HEK293 (cell line): ENCODE measurements around the gene DACT2.

Source experiments
- CTCF ChIA-PET: fragments of 350-600 bp; formaldehyde crosslinking; extraction: SDS; loops from one replicate; lab custom pipeline; 2021; ENCODE audit warnings: antibody characterized with exemption; lab: Yijun Ruan, JAX
- POLR2A ChIA-PET: fragments of 300-600 bp; formaldehyde crosslinking; extraction: SDS; loops from one replicate; lab custom pipeline; 2020; ENCODE audit warnings: antibody characterized with exemption, inconsistent platforms; lab: Yijun Ruan, JAX
- H3K27ac ChIP-seq: fragments of 200-500 bp; sonication (Bioruptor generic); 2 replicates; pipeline ENCODE4 v1.5.1; 2014; ENCODE audit warnings: low read depth, low read length, control low read depth, inconsistent platforms; ENCODE audit errors: extremely low read depth
- H3K36me3 ChIP-seq, 2 experiments: fragments of 200-500 bp in 1 of 2; sonication (Bioruptor generic) in 1 of 2; 1 replicate in 1 of 2; 2 replicates in 1 of 2; pipeline ENCODE4 v1.5.1; 2014 to 2017; ENCODE audit warnings: inconsistent platforms in 2 of 2, low read length in 2 of 2; ENCODE audit not compliant: control insufficient read depth in 2 of 2, insufficient read depth in 1 of 2
- H3K4me1 ChIP-seq: fragments of 200-500 bp; sonication (Bioruptor generic); 2 replicates; pipeline ENCODE4 v1.5.1; 2014; ENCODE audit warnings: mild to moderate bottlenecking, low read length, inconsistent platforms; ENCODE audit not compliant: control insufficient read depth, insufficient read depth
- H3K4me3 ChIP-seq: 2 replicates; pipeline ENCODE4 v1.5.1; 2011; ENCODE audit warnings: low read depth, mild to moderate bottlenecking, control low read depth, low read length, moderate library complexity
- H3K9me3 ChIP-seq: fragments of 200-500 bp; sonication (Bioruptor generic); 2 replicates; pipeline ENCODE4 v1.5.1; 2014; ENCODE audit warnings: low read depth, low read length, inconsistent platforms; ENCODE audit not compliant: control insufficient read depth, insufficient read depth
- GLI2 ChIP-seq: fragments of 450-650 bp; formaldehyde crosslinking; IDR thresholded peaks from 2 replicates; pipeline ENCODE4; 2017; ENCODE audit warnings: missing biosample characterization, missing genetic modification characterization, low read depth, borderline replicate concordance
- GLI4 ChIP-seq: fragments of 450-650 bp; formaldehyde crosslinking; IDR thresholded peaks from 2 replicates; pipeline ENCODE4 v1.5.1; 2016; ENCODE audit warnings: missing biosample characterization, missing genetic modification characterization
- REPIN1 ChIP-seq: fragments of 450-650 bp; formaldehyde crosslinking; IDR thresholded peaks from 2 replicates; pipeline ENCODE4 v1.5.1; 2017; ENCODE audit warnings: missing biosample characterization, missing genetic modification characterization, low read depth
- ZBTB49 ChIP-seq: fragments of 450-650 bp; formaldehyde crosslinking; IDR thresholded peaks from 2 replicates; pipeline ENCODE4 v1.5.1; 2016; ENCODE audit warnings: missing biosample characterization, missing genetic modification characterization, low read depth
- ZBTB6 ChIP-seq: fragments of 450-650 bp; formaldehyde crosslinking; IDR thresholded peaks from 2 replicates; pipeline ENCODE4 v1.5.1; 2017; ENCODE audit warnings: missing biosample characterization, missing genetic modification characterization
- ZNF10 ChIP-seq: fragments of 450-650 bp; formaldehyde crosslinking; IDR thresholded peaks from 2 replicates; pipeline ENCODE4 v1.5.1; 2017; ENCODE audit warnings: missing biosample characterization, missing genetic modification characterization
- ZNF114 ChIP-seq: fragments of 450-650 bp; formaldehyde crosslinking; IDR thresholded peaks from 2 replicates; pipeline ENCODE4 v1.5.0; 2017; ENCODE audit warnings: missing biosample characterization, missing genetic modification characterization
- ZNF121 ChIP-seq: fragments of 450-650 bp; formaldehyde crosslinking; IDR thresholded peaks from 2 replicates; pipeline ENCODE4 v1.5.1; 2016; ENCODE audit warnings: missing biosample characterization, missing genetic modification characterization
- ZNF132 ChIP-seq: fragments of 450-650 bp; formaldehyde crosslinking; IDR thresholded peaks from 2 replicates; pipeline ENCODE4 v1.5.1; 2017; ENCODE audit warnings: missing biosample characterization, missing genetic modification characterization, borderline replicate concordance
- ZNF184 ChIP-seq: fragments of 450-650 bp; IDR thresholded peaks from 2 replicates; pipeline ENCODE4 v1.5.1; 2018; ENCODE audit warnings: missing biosample characterization, mild to moderate bottlenecking, missing genetic modification characterization
- ZNF211 ChIP-seq: fragments of 450-650 bp; formaldehyde crosslinking; IDR thresholded peaks from 2 replicates; pipeline ENCODE4 v1.5.1; 2016; ENCODE audit warnings: low read depth, missing biosample characterization, missing genetic modification characterization
- ZNF24 ChIP-seq: fragments of 450-650 bp; formaldehyde crosslinking; IDR thresholded peaks from 2 replicates; pipeline ENCODE4 v1.5.1; 2016; ENCODE audit warnings: missing biosample characterization, missing genetic modification characterization
- ZNF341 ChIP-seq: fragments of 450-650 bp; formaldehyde crosslinking; IDR thresholded peaks from 2 replicates; pipeline ENCODE4; 2016; ENCODE audit warnings: low read depth, missing biosample characterization, missing genetic modification characterization
- ZNF416 ChIP-seq: fragments of 450-650 bp; formaldehyde crosslinking; IDR thresholded peaks from 2 replicates; pipeline ENCODE4 v1.5.1; 2016; ENCODE audit warnings: missing biosample characterization, missing genetic modification characterization
- ZNF501 ChIP-seq: fragments of 450-650 bp; formaldehyde crosslinking; IDR thresholded peaks from 2 replicates; pipeline ENCODE4 v1.5.1; 2016; ENCODE audit warnings: missing biosample characterization, missing genetic modification characterization
- ZNF518A ChIP-seq: fragments of 450-650 bp; formaldehyde crosslinking; conservative IDR thresholded peaks from 2 replicates; pipeline ENCODE4 v1.5.1; 2016; ENCODE audit warnings: low read depth, missing biosample characterization, missing genetic modification characterization
- ZNF580 ChIP-seq: fragments of 450-650 bp; formaldehyde crosslinking; IDR thresholded peaks from 2 replicates; pipeline ENCODE4 v1.5.1; 2016; ENCODE audit warnings: missing biosample characterization, missing genetic modification characterization
- ZNF600 ChIP-seq: fragments of 450-650 bp; formaldehyde crosslinking; IDR thresholded peaks from 2 replicates; pipeline ENCODE4 v1.5.1; 2016; ENCODE audit warnings: missing biosample characterization, missing genetic modification characterization
- ZNF677 ChIP-seq: fragments of 450-650 bp; IDR thresholded peaks from 2 replicates; pipeline ENCODE4 v1.5.0; 2018; ENCODE audit warnings: missing biosample characterization, mild to moderate bottlenecking, missing genetic modification characterization, moderate library complexity
- TF ChIP-seq, protein P1 (sequence below): fragments of 450-650 bp; formaldehyde crosslinking; IDR thresholded peaks from 2 replicates; pipeline ENCODE4 v1.5.1; 2016; ENCODE audit warnings: missing biosample characterization, missing genetic modification characterization
- TF ChIP-seq, protein P2 (sequence below): fragments of 450-650 bp; formaldehyde crosslinking; IDR thresholded peaks from 2 replicates; pipeline ENCODE4 v1.5.1; 2016; ENCODE audit warnings: missing biosample characterization, missing genetic modification characterization
- TF ChIP-seq, protein P3 (sequence below): fragments of 450-650 bp; formaldehyde crosslinking; IDR thresholded peaks from 2 replicates; pipeline ENCODE4 v1.5.1; 2016; ENCODE audit warnings: missing biosample characterization, missing genetic modification characterization

The DACT2 gene

GRCh38 chr6:168309183-168309582 lies 10.4 kb downstream of the DACT2 start (continued):
- no peak for TF ChIP-seq ZBTB49 (tag by site-specific recombination)
- TF ChIP-seq ZNF132 = no peak
- no peak for TF ChIP-seq ZNF184 (tag by site-specific recombination)
- TF ChIP-seq REPIN1 (tag by site-specific recombination) = no peak
- no peak for TF ChIP-seq GLI2 (tag by site-specific recombination)
- no peak for TF ChIP-seq ZNF341 (tag by site-specific recombination)
- no peak for TF ChIP-seq ZNF211
- no peak for TF ChIP-seq ZNF416 (tag by site-specific recombination)

GRCh38 chr6:168308390-168309144 lies 11.0 kb downstream of the DACT2 start:
- no peaks in the 10 kb centered on the region for H3K4me1 ChIP-seq
- no peaks in the 10 kb centered on the region for H3K9me3 ChIP-seq
- H3K27ac ChIP-seq = no peak overlapping the region
- CTCF ChIA-PET = no interaction called here
- H3K36me3 ChIP-seq = no peaks in the 10 kb centered on the region
- H3K4me3 ChIP-seq = no peak overlapping the region
- POLR2A ChIA-PET = no interaction called here
- no peak for TF ChIP-seq ZNF24 (tag by site-specific recombination)
- TF ChIP-seq ZNF677 (tag by site-specific recombination) = no peak
- TF ChIP-seq ZNF580 (tag by site-specific recombination) = no peak
- TF ChIP-seq, protein P1, sequence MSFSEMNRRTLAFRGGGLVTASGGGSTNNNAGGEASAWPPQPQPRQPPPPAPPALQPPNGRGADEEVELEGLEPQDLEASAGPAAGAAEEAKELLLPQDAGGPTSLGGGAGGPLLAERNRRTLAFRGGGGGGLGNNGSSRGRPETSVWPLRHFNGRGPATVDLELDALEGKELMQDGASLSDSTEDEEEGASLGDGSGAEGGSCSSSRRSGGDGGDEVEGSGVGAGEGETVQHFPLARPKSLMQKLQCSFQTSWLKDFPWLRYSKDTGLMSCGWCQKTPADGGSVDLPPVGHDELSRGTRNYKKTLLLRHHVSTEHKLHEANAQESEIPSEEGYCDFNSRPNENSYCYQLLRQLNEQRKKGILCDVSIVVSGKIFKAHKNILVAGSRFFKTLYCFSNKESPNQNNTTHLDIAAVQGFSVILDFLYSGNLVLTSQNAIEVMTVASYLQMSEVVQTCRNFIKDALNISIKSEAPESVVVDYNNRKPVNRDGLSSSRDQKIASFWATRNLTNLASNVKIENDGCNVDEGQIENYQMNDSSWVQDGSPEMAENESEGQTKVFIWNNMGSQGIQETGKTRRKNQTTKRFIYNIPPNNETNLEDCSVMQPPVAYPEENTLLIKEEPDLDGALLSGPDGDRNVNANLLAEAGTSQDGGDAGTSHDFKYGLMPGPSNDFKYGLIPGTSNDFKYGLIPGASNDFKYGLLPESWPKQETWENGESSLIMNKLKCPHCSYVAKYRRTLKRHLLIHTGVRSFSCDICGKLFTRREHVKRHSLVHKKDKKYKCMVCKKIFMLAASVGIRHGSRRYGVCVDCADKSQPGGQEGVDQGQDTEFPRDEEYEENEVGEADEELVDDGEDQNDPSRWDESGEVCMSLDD (tag by site-specific recombination) = no peak
- TF ChIP-seq, protein P2, sequence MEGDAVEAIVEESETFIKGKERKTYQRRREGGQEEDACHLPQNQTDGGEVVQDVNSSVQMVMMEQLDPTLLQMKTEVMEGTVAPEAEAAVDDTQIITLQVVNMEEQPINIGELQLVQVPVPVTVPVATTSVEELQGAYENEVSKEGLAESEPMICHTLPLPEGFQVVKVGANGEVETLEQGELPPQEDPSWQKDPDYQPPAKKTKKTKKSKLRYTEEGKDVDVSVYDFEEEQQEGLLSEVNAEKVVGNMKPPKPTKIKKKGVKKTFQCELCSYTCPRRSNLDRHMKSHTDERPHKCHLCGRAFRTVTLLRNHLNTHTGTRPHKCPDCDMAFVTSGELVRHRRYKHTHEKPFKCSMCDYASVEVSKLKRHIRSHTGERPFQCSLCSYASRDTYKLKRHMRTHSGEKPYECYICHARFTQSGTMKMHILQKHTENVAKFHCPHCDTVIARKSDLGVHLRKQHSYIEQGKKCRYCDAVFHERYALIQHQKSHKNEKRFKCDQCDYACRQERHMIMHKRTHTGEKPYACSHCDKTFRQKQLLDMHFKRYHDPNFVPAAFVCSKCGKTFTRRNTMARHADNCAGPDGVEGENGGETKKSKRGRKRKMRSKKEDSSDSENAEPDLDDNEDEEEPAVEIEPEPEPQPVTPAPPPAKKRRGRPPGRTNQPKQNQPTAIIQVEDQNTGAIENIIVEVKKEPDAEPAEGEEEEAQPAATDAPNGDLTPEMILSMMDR = no peak
- TF ChIP-seq, protein P3, sequence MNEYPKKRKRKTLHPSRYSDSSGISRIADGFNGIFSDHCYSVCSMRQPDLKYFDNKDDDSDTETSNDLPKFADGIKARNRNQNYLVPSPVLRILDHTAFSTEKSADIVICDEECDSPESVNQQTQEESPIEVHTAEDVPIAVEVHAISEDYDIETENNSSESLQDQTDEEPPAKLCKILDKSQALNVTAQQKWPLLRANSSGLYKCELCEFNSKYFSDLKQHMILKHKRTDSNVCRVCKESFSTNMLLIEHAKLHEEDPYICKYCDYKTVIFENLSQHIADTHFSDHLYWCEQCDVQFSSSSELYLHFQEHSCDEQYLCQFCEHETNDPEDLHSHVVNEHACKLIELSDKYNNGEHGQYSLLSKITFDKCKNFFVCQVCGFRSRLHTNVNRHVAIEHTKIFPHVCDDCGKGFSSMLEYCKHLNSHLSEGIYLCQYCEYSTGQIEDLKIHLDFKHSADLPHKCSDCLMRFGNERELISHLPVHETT = no peak
- no peak for TF ChIP-seq ZNF114 (tag by site-specific recombination)
- TF ChIP-seq ZNF518A (tag by site-specific recombination) = no peak
- TF ChIP-seq ZNF600 (tag by site-specific recombination) = no peak
- TF ChIP-seq ZNF121 (tag by site-specific recombination) = no peak
- no peak for TF ChIP-seq GLI4 (tag by site-specific recombination)
- TF ChIP-seq ZBTB6 = no peak
- TF ChIP-seq ZNF10 (tag by site-specific recombination) = no peak
- TF ChIP-seq ZNF501 (tag by site-specific recombination) = no peak
